Endodermal cell (in vitro differentiated cells): ENCODE data around the gene DLG2. TPM values are rescaled to one million over a fixed set of nuclear protein-coding genes. Genes with fewer than 3 reads are reported as not detected.

Experiments
- DNase-seq: peaks from one replicate; pipeline ENCODE4 v3.0.0-alpha.2; 2017
- H3K27ac ChIP-seq: 2 replicates; pipeline ENCODE4 v1.5.1; 2013; ENCODE audit warnings: mild to moderate bottlenecking, low read depth, low read length, moderate library complexity
- H3K27me3 ChIP-seq: 2 replicates; pipeline ENCODE4 v1.6.1; 2013; ENCODE audit warnings: mild to moderate bottlenecking, low read length, moderate library complexity; ENCODE audit not compliant: insufficient read depth, control insufficient read depth, poor library complexity, severe bottlenecking
- H3K36me3 ChIP-seq: 2 replicates; pipeline ENCODE4 v1.7.0; 2013; ENCODE audit warnings: mild to moderate bottlenecking, low read length, moderate library complexity; ENCODE audit not compliant: control insufficient read depth, insufficient read depth
- H3K4me1 ChIP-seq: one replicate; pipeline ENCODE4 v1.7.0; 2013; ENCODE audit warnings: low read length; ENCODE audit not compliant: control insufficient read depth, insufficient read depth
- H3K4me3 ChIP-seq: 2 replicates; pipeline ENCODE4 v1.5.1; 2013; ENCODE audit warnings: mild to moderate bottlenecking, low read length, moderate library complexity
- H3K9ac ChIP-seq: 2 replicates; pipeline ENCODE4 v1.6.1; 2013; ENCODE audit warnings: mild to moderate bottlenecking, low read length, moderate library complexity; ENCODE audit not compliant: poor library complexity, severe bottlenecking; ENCODE audit errors: extremely low read depth
- H3K9me3 ChIP-seq: 2 replicates; pipeline ENCODE4 v1.6.1; 2013; ENCODE audit warnings: mild to moderate bottlenecking, low read length, moderate library complexity; ENCODE audit not compliant: control insufficient read depth
- H3K27ac Mint-ChIP-seq: 2 replicates; pipeline ENCODE4 v1.8.0; 2020; ENCODE audit warnings: mixed read lengths
- H3K27me3 Mint-ChIP-seq: 2 replicates; pipeline ENCODE4 v1.8.0; 2021; ENCODE audit warnings: mild to moderate bottlenecking, mixed read lengths; ENCODE audit not compliant: insufficient read depth
- H3K36me3 Mint-ChIP-seq: 2 replicates; pipeline ENCODE4 v1.8.0; 2020; ENCODE audit warnings: low read depth, mixed read lengths
- H3K4me1 Mint-ChIP-seq: 2 replicates; pipeline ENCODE4 v1.8.0; 2020; ENCODE audit warnings: mixed read lengths
- H3K4me3 Mint-ChIP-seq: 2 replicates; pipeline ENCODE4 v1.8.0; 2020; ENCODE audit warnings: mild to moderate bottlenecking, moderate library complexity, mixed read lengths
- H3K9me3 Mint-ChIP-seq: 2 replicates; pipeline ENCODE4 v1.8.0; 2020; ENCODE audit warnings: mild to moderate bottlenecking, mixed read lengths
- CTCF ChIP-seq: fragments of 200-600 bp; sonication (generic); conservative IDR thresholded peaks from 2 replicates; pipeline ENCODE4 v1.5.0; 2021; ENCODE audit warnings: antibody characterized with exemption, mild to moderate bottlenecking
- WGBS, 2 experiments: methylation state at CpG; one replicate each; pipeline versions ENCODE4 v1.1.5 to v1.1.7; 2013; ENCODE audit warnings: missing lambda C conversion rate in 2 of 2, mixed read lengths in 1 of 2; ENCODE audit not compliant: insufficient coverage in 1 of 2, insufficient read length in 1 of 2; 5-methylcytosine and 5-hydroxymethylcytosine counted together
- total RNA-seq, 2 donors: library from RNA; stranded (reverse); fragmentation: NEBNext Ultra II Directional in 1 of 2; extraction: Animal tissue kit (Norgen Biotek cat#: 25700) in 1 of 2; gene quantifications; 2 replicates in 1 of 2; 3 replicates in 1 of 2; pipeline ENCODE4 v1.2.1, GENCODE V29; 2021

Gene DLG2
- total RNA-seq, 2 donors from 2014 or later, result 9.6 to 10.6 TPM

- H3K9ac ChIP-seq, result no peak overlapping the region
- Mint-ChIP-seq H3K36me3 (no peaks in the 10 kb centered on the region), H3K9me3 (no peaks in the 10 kb centered on the region), H3K27me3 (no peaks in the 10 kb centered on the region), H3K4me1 (no peaks in the 10 kb centered on the region), H3K4me3 (no peak overlapping the region), H3K27ac (no peak overlapping the region)
- H3K36me3 ChIP-seq, result no peaks in the 10 kb centered on the region
- no peaks in the 10 kb centered on the region for H3K4me1 ChIP-seq
- H3K27ac ChIP-seq, result no peak overlapping the region
- H3K27me3 ChIP-seq, result no peaks in the 10 kb centered on the region
- no peaks in the 10 kb centered on the region for H3K9me3 ChIP-seq
- no peak for TF ChIP-seq CTCF
- 100% methylated on average over 1 of the region's 1 CpG; no CpG with 5 or more reads in 1 of the 2 experiments for WGBS, 2 experiments
- DNase-seq, result no peak
- no peak overlapping the region for H3K4me3 ChIP-seq
Observed at GRCh38 chr11:84214557-84214956, 1412.6 kb downstream of the DLG2 start.

DNA sequence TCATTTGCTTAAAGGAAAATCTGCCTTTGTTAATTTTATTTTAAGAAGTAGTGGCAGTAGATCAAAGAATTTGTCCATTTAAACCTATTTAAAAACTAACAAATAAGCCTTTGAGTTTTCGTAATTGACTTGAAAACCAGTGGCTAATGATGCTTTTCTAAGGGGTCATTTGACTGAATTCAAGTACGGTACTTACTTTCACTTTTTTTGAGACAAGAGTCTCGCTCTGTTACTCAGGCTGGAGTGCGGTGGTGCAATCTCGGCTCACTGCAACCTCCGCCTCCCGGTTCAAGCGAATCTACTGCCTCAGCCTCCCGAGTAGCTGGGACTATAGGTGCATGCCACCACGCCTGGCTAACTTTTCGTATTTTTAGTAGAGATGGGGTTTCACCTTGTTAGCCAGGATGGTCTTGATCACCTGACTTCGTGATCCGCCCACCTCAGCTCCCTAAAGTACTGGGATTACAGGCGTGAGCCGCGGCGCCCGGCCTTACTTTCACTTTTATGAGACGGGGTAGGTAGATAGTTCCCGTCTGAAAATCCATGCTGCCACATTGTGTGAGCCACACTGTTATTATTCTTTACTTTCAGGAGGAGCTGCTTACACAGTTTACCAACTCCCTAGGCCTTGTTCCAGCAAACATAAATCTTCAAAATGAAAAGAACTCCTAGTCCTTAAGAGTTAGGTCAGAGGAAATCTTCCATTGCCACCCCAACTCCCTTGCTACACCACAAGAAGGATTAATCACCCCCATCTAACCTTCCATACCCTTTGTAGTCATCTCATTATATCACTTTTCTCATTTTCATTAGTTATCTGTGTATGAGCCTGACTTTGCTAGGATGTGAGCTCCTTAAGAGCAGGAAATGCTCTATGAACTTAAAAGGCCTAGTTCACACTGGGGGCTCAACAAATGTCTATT, 1414.4 kb downstream of the DLG2 start:
- no peak overlapping the region for H3K4me3 Mint-ChIP-seq
- no peaks in the 10 kb centered on the region for H3K27me3 ChIP-seq
- no peak overlapping the region for H3K9ac ChIP-seq
- H3K4me1 ChIP-seq, result no peaks in the 10 kb centered on the region
- H3K4me1 Mint-ChIP-seq, result no peaks in the 10 kb centered on the region
- H3K27ac Mint-ChIP-seq, result no peak overlapping the region
- no peaks in the 10 kb centered on the region for H3K36me3 Mint-ChIP-seq
- no peaks in the 10 kb centered on the region for H3K36me3 ChIP-seq
- 95% methylated on average over 18 to 20 of the region's 20 CpGs for WGBS, 2 experiments
- H3K9me3 ChIP-seq, result no peaks in the 10 kb centered on the region
- TF ChIP-seq CTCF, result no peak
- no peaks in the 10 kb centered on the region for H3K9me3 Mint-ChIP-seq
- no peak overlapping the region for H3K4me3 ChIP-seq
- no peak for DNase-seq
- no peak overlapping the region for H3K27ac ChIP-seq
- no peaks in the 10 kb centered on the region for H3K27me3 Mint-ChIP-seq

DNA sequence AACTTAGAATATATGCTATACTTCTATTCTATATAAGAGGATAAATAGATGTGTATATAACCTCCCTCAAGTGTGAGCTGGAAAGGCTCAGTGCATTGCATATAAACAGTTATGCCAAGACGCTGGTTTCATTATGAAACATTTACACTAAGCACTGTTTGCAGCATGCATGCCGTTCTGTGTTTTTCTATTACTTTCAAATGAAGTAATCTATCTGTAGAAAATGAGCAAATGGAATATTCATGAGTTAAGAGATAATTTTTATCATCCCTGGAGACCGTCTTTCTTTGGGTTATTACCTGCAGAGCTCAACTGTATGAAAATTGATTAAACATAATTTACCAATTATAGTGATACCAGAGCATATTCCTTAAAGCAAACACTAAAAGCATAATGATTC, 1415.2 kb downstream of the DLG2 start:
- no peaks in the 10 kb centered on the region for H3K27me3 Mint-ChIP-seq
- no peaks in the 10 kb centered on the region for H3K27me3 ChIP-seq
- no peaks in the 10 kb centered on the region for H3K4me1 ChIP-seq
- H3K36me3 Mint-ChIP-seq, result no peaks in the 10 kb centered on the region
- no peak for TF ChIP-seq CTCF
- no peaks in the 10 kb centered on the region for H3K4me1 Mint-ChIP-seq
- H3K27ac ChIP-seq, result no peak overlapping the region
- no peak overlapping the region for H3K4me3 Mint-ChIP-seq
- H3K4me3 ChIP-seq, result no peak overlapping the region
- 100% methylated on average over 1 to 3 of the region's 3 CpGs for WGBS, 2 experiments
- no peaks in the 10 kb centered on the region for H3K36me3 ChIP-seq
- H3K9ac ChIP-seq, result no peak overlapping the region
- no peaks in the 10 kb centered on the region for H3K9me3 ChIP-seq
- H3K9me3 Mint-ChIP-seq, result no peaks in the 10 kb centered on the region
- no peak for DNase-seq
- no peak overlapping the region for H3K27ac Mint-ChIP-seq
